GM15510 (cell line): ENCODE data around the gene GPC2.

ENCODE experiments used
- POLR2A ChIP-seq: IDR thresholded peaks from 3 replicates; pipeline ENCODE4 v1.6.1; 2011; ENCODE audit warnings: borderline replicate concordance; ENCODE audit not compliant: insufficient read length; ENCODE audit errors: extremely low read depth

The GPC2 gene

DNA sequence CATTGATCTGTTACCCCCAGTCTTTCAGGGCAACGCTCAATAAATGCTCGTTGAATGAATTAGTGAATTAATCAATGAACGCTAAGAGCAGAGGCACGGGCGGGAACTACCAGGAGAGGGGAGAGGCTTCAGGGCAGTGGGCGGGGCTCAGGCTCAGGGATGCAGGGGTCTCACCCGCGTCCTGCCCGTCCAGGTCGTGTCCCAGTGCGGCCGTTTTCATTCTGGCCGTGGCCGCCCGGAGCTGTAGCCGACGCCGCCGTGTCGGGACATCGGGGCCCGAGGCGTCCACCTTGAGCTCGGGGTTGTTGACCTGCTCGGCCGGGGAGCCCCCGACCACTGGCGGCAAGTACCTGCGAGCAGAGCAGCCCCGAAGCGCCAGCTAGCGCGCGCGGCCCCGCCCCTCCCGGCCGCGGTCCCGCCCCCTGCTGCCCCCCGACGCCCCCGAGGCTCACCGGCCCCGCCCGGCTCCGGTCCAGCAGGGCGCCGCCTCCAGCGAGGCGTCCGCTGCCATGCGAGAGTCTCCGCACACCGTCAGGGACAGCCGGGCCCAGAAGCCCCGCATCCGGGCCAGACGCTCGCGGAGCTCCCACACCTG, 6.0 kb downstream of the GPC2 start:
- TF ChIP-seq POLR2A: no peak

DNA sequence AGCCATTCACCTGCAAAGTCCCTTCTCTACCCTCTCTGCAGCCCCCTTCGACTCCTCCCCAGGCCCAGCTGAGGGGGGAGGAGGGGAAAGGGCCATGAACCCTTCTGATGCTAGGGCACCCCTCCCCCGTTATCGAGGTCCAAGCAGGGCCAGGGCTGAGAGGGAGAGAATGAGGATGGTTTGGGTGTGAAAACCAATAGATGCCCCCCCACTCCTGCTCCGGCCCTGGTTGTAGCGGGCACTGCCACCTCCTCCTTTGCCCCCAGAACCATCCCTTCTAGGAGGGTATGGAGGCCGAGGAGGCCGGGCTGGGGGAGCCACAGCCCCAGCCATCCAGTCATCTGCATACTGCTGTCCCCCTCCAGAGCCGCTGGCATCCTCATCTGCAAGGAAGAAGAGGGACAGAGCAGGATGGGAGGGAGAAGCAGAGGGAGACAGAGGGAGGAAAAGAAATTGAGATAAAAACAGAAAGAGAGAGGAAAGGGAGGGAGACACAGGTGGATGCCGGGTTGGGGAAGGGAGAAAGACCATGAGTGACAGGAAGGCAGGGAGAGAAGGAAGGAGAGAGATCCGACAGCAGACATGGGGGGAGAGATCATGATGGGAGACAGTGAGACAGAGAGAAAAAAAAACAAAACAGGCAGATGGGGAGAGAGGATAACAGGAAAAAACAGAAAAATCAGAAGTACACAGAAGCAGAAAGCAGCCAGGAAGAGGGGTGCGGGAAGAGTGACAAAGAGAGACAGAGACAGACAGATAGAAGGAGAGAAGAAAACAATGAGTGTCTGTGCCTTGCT, 6.9 kb downstream of the GPC2 start:
- no peak for TF ChIP-seq POLR2A

DNA sequence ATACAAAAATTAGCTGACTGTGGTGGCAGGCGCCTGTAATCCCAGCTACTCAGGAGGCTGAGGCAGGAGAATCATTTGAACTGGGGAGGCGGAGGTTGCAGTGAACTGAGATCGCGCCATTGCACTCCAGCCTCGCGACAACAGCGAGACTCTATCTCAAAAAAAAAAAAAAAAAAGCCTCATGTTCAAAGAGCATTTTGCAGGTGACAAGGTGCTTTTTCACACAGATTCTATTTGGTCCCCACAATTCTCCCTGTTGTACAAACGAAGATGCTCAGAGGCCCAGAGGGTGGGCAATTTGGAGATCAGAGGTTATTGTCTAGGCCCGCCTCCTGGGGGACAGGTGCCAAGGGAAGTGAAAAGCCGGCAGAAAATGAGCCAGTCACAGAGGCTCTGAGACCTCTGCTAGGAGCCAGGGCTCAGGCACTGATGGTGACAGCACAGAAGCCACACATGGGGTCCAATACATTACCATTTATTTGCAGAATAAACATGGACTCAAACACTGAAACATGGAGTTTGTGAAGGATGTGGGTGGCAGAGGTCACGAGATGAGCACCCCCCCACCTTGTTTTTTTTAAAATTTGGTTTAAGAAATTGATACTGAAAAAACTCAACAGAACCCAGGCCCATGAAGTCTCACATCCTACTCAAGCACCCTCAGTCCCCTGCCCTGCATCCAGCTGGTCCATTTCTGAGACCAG, 7.9 kb downstream of the GPC2 start:
- no peak for TF ChIP-seq POLR2A

DNA sequence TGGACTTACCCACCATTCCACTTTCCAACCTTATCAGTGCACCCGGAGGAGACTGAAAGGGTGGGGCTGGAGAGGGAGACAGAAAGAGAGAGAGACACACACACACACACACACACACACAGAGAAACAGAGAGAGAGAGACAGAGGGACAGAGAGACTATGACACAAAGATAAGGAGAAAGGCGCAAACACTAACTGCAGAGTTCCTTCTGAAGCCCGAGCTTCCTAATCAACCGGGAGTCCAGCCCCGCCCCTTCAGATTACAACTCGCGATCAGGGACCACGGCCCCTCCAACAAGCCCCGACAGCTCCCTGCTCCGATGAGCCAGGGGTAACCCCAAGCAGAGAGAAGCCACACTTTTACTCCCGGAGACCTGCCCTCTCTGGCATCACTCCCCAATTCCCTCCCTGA, 9.3 kb downstream of the GPC2 start:
- no peak for TF ChIP-seq POLR2A

DNA sequence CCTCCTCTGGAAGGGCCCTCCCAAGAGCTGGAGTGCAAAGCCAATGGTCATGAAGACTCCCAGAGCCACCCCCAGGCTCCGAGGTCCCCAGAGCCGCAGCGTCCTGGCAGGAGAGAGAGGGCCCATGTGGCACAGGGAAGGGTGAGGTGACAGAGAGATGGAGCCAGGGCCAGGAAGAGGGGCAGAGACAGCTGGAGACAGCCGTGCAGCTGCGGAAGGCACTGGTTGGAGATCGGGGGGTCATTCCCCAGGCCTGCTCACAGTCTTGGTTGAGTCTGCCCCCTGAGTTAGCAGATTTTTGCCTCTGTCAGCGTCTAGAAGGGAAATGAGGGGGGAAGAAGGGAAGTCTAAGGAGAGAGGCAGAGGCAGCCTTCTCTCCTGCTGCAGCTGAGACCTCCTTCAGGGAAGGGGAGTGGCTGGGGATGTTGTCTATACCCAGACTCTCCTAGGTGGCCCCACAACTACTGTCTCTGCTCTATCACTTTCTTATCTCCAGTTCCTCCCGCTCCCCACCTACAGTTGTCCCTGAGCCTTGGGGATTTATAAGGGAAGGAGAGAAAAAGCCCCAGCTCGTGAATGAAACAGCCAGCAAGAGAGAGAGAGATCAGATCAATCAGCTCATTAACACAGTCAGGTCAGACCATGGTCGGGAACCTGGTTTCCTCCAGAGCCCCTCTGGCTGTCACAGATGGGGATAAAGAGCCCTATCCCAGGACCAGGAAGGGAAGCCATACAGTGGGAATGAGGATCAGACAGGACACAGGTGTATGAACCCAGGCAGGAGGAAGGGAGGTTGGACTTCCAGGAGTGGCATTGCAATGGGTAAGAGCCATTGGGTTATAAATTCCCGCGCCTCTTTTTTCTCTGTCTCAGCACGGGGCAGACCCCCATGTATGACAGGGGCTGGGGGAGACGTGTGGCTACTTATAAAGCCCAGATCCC, 9.9 kb downstream of the GPC2 start:
- no peak for TF ChIP-seq POLR2A

DNA sequence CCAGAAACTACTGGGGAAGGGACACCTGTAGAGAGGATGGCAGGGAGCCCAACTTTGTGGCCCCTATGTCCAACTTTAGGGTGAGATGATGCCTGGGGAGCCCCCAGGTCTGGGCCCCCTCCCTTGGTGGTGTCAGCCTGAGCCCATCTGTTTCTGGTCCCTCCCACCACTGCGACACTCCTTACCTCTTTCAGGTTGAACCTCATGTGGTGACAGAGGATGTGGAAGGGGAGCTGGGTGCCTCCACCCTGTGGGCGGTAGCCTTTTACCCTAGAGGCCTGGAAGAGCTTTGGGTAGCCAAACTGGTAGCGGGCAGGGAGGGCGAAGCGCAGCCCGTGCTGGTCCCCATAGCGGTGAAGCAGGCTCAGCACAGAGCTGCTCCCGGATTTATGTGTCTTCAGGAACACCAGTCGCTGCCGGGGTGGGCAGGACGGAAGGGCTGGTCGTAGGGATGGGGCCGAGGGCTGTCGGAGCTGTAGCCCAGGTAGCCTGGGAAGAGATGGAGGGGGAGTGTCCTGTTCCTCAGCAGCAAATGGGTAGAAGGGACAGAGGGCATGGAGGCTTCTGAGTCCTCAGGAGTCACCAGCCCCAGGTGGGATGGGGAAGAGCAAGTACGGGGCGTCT, 10.8 kb downstream of the GPC2 start:
- no peak for TF ChIP-seq POLR2A

DNA sequence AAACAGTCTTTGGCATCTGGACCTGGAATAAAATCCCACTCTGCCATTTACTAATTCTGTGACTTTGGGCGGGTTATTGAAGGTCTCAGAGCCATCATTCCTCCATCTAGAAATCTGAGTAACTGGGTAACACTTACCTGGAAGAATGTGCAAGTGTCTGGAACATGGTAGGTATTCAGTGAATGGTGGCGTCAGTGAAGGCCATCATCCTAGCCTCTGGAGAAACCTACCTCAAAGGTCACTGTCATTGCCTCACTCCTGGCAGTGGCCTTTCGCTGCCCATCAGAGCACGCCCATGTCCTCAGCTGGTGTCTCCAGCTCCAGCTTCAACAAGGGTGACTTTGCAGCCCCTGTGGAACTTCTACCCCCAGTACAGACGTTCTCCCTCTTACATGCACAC, 13.3 kb downstream of the GPC2 start:
- TF ChIP-seq POLR2A: no peak

DNA sequence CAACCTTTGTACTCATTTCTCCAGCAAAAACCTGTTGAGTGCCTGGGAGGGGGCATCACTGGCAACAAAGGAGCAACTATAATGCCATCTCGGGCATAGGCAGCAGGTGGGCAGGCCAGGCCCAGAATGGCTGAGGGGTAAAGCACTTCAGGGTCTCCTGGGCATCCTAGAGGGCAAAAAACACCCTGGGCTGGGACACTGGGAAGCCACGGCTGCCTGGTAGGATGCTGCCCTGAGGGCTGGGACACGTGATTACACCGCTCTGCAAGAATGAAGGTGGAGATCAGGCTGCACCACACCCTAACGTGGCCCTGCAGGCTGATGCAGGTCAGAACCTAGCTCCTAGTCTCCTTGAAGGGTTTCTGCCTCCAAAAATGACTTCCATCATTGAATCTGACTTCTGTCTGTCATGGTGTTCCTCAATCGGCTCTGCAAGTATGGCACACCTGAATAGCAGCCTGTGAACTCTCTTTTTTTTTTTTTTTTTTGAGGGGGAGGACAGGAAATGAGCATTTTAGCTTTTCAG, 14.1 kb downstream of the GPC2 start:
- TF ChIP-seq POLR2A: no peak

DNA sequence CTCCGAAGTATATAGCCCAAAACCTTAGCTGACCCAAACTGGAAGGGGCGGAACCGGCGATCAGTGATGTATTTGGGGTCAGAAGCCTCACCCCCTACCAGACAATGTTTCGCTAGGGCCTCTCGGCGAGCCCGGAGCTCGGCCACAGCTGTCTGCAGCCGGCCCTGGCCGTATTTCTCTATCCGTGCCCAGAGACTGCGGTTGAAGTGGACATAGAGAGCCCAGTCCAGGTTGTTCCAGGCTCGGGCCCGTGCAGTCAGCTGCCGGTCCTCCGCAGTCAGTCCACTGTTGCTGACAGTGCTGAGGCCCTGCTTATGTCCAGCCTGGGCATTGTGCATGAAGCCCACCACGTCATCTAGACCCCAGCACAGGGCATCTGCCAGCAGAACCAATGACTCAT, 17.1 kb downstream of the GPC2 start:
- TF ChIP-seq POLR2A: no peak

DNA sequence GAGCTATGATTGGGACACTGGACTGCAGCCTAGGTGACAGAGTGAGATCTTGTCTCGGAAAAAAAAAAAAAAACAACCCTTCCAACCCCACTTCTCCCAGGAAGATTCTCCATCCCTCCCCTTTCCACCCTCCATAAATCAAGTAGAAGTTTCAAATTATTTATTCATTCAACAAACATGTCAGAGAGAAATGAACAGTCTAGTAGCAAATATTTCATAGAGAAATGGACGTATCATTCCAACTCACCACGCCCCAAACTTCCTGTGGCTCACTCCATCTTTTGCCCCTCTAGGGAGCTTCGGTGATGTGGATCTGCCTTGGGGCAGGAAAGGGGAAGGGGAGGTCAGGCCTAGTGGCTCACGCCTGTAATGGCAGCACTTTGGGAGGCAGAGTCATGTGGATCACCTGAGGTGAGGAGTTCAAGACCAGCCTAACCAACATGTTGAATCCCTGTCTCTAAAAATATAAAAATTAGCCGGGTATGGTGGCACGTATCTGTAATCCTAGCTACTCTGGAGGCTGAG, 18.0 kb downstream of the GPC2 start:
- TF ChIP-seq POLR2A: no peak

DNA sequence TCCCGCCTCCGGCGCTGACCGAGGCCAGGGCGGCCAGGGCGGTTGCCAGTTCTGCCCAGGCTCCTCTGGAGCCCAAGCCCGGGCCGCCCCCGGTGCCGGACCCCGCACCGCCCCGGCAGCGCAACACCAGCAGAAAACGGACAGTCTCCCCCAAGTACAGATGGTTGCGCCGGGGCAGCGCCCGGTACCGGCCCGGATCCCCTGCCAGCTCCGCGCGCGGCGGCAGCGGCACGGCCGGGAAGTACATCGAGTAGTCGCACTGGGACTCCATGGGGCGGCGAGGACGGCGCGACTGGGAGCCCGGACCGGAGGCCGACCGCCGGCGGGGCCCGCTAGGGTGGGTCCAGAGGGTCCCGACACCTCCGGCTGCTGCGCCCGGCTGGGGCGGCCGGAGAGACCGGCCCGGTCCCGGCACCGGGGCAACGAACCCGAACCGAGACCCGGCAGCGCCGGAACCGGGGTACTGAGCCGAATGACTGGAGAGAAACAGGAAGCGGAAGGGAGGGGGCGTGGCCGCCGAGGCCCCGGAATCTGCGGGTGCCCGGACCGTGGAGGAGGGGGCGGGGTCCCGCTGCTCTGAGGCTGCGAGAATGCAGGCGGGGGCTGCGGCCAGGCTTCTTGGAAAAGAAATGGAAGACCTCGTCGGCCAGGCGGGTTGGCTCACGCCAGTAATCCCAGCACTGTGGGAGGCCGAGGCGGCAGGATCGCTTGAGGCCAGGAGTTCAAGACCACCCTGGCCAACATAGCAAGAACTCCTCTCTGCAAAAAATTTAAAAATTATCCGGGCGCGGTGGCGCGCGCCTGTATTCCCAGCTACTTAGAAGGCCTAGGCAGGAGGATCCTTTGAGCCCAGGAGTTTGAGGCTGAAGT, 18.7 kb downstream of the GPC2 start, which contains the start of gene TRAPPC14:
TSS of gene TRAPPC14 (minus strand) at position 495 of the 870 bp plus-strand sequence. CDS start at position 271, 224 bp downstream.
- peak; percentile 76 for TF ChIP-seq POLR2A

DNA sequence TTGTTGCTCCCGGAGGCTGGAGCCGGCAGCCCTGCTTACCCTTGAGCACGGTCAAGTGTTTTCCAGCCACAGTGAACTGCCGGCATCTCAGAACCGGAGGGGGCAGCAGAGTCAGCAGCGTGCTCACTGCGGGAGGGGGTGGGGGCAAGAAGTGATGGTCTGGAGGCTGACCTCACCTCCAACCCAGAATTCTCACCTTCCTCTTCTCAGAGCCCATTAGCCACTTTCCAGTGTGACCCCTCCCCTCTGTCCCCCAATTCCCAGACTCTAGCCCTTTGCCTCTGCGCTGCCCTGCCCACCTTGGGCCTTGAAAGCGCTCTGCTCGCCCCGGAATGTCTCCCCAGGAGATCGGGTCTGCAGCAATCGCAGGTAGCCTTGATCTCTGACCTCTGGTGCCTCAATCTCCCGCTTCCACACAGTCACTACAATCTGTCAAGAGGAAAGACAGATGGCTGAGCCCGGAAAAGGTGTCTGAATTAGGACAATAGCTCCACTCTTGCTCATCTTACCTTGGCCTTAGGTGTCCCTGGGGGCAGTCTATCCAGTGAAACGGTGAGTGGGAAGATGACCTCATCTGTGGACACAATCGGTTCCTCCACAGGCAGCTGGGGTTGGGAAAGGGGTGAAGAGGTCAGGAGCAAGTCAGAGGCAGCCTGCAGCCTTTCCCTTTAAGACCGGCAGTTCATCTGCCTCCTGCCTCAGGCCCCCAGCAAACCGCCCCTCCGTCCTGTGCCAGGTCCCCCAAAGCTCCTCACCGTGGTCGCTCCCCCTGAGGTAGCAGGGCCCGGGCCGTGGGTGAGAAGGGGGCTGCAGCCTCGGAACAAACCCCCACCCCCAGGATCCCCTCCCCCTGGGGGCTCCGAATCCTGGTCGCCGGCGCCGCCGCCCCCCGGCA, 19.6 kb downstream of the GPC2 start:
- no peak for TF ChIP-seq POLR2A
